Activated CD4-positive, alpha-beta T cell treated with anti-CD3 and anti-CD28 coated beads, Interleukin-2, amount 10 ng/mL, durations not matched to agents 24 days and 14 days (primary cell): Measurements from ENCODE around the gene PLD3. TPM values are rescaled to one million over a fixed set of nuclear protein-coding genes. Genes with fewer than 3 reads are reported as not detected.
"Not testable (repeated sequence)": the region's sequence is repeated elsewhere in the genome, so short reads cannot be mapped to it uniquely, and the experiment has no call there.

Source experiments
- DNase-seq: peaks from one replicate; pipeline ENCODE4 v3.0.0; 2022
- H3K27ac Mint-ChIP-seq: one replicate; pipeline ENCODE4 v1.8.0; 2022; ENCODE audit warnings: mild to moderate bottlenecking, mixed read lengths
- H3K27me3 Mint-ChIP-seq: one replicate; pipeline ENCODE4 v1.8.0; 2022; ENCODE audit warnings: mixed read lengths
- H3K36me3 Mint-ChIP-seq: one replicate; pipeline ENCODE4 v1.8.0; 2022; ENCODE audit warnings: low read depth, mild to moderate bottlenecking, mixed read lengths
- H3K4me1 Mint-ChIP-seq: one replicate; pipeline ENCODE4 v1.8.0; 2021; ENCODE audit warnings: mixed read lengths
- H3K4me3 Mint-ChIP-seq: one replicate; pipeline ENCODE4 v1.8.0; 2022; ENCODE audit warnings: mild to moderate bottlenecking, moderate library complexity, mixed read lengths
- H3K9me3 Mint-ChIP-seq: one replicate; pipeline ENCODE4 v1.8.0; 2021; ENCODE audit warnings: mixed read lengths
- intact Hi-C: fragments of 100-400 bp; cut with micrococcal nuclease; formaldehyde crosslinking; loops from one replicate; pipeline ENCODE4 v1.15.1; 2023
- total RNA-seq: library from RNA; stranded (reverse); gene quantifications from 2 replicates; pipeline ENCODE4 v1.2.3, GENCODE V29; 2022

Gene PLD3
- total RNA-seq, 1 donor from 2014 or later, result 52.2 TPM

DNA sequence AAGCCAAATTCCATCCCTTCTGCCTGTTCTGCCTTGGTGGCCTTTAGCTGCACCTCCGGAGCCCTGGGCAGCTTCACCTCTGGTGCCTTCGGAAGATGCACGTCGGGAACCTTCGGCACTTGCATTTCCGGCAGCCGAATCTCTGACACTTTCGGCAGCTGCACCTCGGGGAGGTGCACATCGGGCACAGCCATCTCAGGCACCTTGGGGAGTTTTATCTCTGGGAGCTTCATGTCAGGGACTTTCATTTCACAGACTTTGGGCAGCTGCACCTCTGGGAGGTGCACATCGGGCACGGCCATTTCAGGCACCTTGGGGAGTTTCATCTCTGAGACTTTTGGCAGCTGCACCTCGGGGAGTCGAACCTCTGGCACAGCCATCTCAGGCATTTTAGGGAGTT is 47.5 kb downstream of the PLD3 start:
- intact Hi-C loops, result no loop called here
- no peak for DNase-seq
- Mint-ChIP-seq H3K4me1 (peaks cover 6% of the 10 kb centered on the region), H3K4me3 (no peak overlapping the region), H3K9me3 (no peaks in the 10 kb centered on the region), H3K36me3 (no peaks in the 10 kb centered on the region), H3K27ac (no peak overlapping the region), H3K27me3 (peaks cover 3% of the 10 kb centered on the region)

DNA sequence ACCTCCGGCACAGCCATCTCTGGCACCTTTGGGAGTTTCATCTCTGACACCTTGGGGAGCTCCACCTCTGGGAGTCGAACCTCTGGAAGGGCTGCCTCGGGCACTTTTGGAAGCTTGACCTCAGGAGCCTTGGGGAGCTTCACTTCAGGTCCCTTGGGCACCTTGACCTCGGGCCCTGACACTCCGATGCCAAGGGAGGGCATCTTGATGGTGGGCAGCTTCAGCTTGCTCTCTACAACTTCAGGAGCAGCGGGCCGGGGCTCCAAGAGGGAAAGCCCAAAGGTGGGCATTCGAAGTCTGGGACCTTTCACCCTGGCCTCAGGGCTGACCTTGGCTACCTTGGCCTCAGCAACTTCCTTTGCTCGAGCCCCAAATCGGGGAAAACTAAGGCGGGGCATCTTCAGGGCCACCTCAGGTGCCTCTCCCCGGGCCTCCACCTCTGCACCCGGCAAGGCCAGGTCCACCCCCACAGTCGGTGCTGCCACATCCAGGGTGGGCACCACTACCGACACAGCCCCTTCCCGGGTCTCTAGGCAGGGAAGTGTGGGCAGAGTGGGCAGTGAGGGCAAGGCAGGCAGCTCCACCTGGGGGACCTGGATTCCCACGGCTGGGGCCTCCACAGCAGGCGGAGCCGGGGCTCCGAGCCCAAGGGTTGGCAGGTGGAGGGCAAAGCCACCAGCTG is 48.5 kb downstream of the PLD3 start:
- H3K36me3 Mint-ChIP-seq, result no peaks in the 10 kb centered on the region

DNA sequence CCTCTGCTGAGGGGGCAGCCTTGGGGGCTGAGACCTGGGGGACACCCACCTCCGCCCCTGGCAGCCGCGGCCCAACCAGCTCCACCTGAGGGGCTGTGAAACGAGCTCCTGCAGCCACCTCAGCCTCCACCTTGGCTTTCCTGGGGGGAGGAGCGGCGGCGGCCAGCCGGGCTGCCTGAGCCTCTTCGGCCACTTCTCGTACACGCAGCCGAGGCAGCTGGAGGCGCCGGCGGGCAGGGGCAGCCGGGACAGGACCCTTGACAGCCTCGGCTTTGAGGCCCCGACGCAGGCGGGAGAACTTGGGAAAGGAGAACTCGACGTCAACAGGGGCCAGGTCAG is 49.0 kb downstream of the PLD3 start:
- Mint-ChIP-seq H3K9me3 (no peaks in the 10 kb centered on the region), H3K4me1 (peaks cover 6% of the 10 kb centered on the region), H3K4me3 (no peak overlapping the region), H3K27me3 (peaks cover 3% of the 10 kb centered on the region), H3K27ac (no peak overlapping the region), H3K36me3 (no peaks in the 10 kb centered on the region)
- intact Hi-C loops, result no loop called here
- DNase-seq, result no peak

More for the DNA sequence above, 48.5 kb downstream of the PLD3 start:
- H3K27me3 Mint-ChIP-seq, result peaks cover 3% of the 10 kb centered on the region
- H3K9me3 Mint-ChIP-seq, result no peaks in the 10 kb centered on the region
- no peak for DNase-seq
- intact Hi-C loops, result no loop called here
- H3K4me1 Mint-ChIP-seq, result peaks cover 6% of the 10 kb centered on the region
- H3K27ac Mint-ChIP-seq, result no peak overlapping the region
- H3K4me3 Mint-ChIP-seq, result no peak overlapping the region

DNA sequence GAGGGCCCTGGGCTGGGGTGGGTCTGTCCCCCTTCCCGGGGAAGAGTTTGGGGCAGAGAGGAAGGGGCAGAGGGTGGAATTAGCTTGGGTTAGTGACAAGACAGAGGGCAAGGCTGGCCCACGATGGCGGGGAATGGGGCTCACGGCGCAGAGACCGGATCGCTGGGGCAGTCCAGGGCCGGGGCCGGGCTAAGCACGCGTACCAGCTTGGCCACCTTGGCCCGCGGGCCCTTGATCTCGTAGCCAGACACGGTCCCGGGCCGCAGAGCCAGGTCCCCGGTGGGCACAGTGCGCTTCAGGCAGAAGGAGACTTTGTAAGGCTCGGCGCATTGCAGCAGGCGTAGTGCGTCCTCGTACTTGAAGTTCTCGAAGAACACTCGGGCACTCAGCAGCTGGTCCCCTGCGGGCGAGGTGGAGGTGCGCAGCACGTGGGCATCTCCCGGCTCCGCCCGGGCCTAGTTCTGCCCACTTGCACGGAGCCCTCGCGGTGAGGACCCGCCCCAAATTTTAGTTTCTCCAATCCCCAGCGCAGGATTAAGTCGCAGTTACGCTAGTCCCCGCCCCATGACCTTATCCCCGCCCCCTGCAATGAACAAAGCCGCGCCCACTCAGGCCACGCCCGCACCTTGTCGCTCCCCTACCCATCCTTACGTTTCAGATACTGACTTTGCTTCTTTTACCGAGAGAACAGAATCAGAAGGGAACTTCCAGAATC is 50.1 kb downstream of the PLD3 start:
- intact Hi-C loops, result no loop called here
- Mint-ChIP-seq H3K36me3 (no peaks in the 10 kb centered on the region), H3K9me3 (no peaks in the 10 kb centered on the region), H3K4me1 (peaks cover 11% of the 10 kb centered on the region), H3K27ac (no peak overlapping the region), H3K4me3 (peak overlapping the region; percentile 26), H3K27me3 (peaks cover 3% of the 10 kb centered on the region)
- DNase-seq, result peak; percentile 86

DNA sequence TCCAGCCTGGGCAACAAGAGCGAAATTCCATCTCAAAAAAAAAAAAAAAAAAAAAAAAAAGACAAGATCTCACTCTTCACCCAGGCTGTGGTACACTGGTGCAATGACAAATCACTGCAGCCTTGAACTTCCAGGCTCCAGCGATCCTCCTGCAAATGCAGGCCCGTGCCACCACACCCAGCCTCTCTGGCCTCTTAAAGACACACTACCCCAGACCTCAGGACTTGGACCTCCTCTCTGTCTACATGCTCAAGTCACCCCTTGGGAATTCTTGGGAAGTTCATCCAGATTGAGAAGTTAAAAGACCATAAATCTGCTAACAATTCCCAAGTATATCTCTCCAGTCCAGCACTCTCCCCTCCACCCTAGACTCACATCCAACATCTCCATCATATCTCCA is 52.1 kb downstream of the PLD3 start:
- DNase-seq, result no peak
- H3K27me3 Mint-ChIP-seq, result peaks cover 3% of the 10 kb centered on the region
- H3K9me3 Mint-ChIP-seq, result no peaks in the 10 kb centered on the region
- no peaks in the 10 kb centered on the region for H3K36me3 Mint-ChIP-seq
- H3K27ac Mint-ChIP-seq, result no peak overlapping the region
- no peak overlapping the region for H3K4me3 Mint-ChIP-seq
- intact Hi-C loops, result no loop called here
- H3K4me1 Mint-ChIP-seq, result peaks cover 16% of the 10 kb centered on the region

DNA sequence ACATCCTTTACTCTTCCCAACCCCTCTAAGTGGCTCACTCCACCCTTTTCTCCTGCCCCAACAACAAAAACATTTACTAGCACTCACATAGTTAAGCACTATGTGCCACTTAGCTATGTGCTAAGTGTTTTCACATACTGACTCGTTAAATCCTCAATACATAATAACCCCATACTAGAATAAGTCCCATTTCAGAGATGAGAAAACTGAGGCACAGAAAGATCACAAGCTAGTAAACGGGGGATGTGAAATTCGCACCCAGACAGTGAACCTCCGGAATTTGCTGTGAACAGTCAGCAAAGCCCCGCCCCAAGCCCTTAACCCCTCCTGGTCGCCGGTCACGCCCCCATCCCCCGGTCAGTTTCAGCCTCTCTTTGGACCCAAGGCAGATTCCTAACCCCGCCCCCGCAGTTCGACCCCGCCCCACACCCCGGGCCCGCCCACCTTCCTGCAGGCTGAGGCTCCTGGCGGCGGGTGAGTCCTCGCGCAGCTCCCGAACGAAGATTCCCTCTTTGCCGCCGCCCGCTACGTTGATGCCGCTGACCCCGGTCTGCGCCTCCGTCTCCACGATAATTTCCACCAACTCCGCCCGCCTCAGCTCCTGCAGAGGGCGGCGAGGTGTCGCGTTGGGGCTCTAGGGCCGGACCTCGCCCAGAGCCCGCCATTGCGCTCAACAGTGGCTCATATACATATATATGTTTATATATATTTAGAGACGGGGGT is 54.9 kb downstream of the PLD3 start:
- no peaks in the 10 kb centered on the region for H3K9me3 Mint-ChIP-seq
- H3K27ac Mint-ChIP-seq, result peak overlapping the region; percentile 80
- peaks cover 3% of the 10 kb centered on the region for H3K27me3 Mint-ChIP-seq
- DNase-seq, result peak; percentile 95
- peaks cover 23% of the 10 kb centered on the region for H3K4me1 Mint-ChIP-seq
- H3K4me3 Mint-ChIP-seq, result peak overlapping the region; percentile 88
- intact Hi-C loops, result no loop called here
- no peaks in the 10 kb centered on the region for H3K36me3 Mint-ChIP-seq

DNA sequence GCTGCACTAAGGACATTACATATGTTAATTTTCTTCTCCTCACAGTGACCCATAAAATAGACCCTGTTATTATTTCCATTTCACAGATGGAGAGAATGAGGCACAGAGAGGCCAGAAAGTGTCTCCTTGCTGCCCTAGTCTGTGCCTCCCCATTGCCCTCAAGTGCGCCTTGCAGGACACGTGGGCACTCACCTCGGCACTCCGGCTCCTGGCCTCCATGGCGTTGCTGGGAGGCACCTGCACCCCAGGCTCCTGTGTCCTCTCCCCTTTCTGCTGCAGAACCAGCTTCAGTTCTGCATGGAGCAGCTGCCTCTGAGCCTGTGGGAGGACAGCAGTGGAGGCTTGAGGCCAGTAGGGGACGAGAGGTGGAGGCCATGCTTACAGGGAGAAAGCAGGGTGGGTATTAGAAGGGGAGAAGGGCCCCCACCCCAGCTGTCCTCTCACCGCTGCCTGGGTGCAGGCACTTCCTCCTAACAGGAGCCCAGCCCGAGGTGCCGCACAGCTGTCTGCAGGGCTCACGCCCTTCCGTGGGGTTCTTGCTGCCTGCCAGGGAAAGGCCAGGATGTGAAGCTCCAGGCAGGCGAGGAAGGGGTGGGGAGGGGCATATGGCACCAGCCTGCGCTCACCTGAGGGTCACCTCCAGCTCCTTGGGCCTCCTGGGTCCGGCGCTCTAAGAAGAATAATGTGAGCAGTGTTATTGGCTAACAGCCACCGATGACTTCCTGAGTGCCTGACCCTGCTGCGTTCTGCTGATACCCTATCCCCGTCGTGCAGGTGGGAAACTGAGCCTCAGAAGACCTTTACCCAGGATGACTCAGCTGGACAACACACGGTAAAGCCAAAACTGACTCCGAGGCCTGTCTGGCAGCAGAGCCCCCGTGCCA is 59.5 kb downstream of the PLD3 start:
- Mint-ChIP-seq H3K36me3 (no peaks in the 10 kb centered on the region), H3K27ac (no peak overlapping the region), H3K27me3 (no peaks in the 10 kb centered on the region), H3K4me3 (no peak overlapping the region), H3K4me1 (peaks cover 16% of the 10 kb centered on the region), H3K9me3 (no peaks in the 10 kb centered on the region)
- no peak for DNase-seq
- intact Hi-C loops, result no loop called here

DNA sequence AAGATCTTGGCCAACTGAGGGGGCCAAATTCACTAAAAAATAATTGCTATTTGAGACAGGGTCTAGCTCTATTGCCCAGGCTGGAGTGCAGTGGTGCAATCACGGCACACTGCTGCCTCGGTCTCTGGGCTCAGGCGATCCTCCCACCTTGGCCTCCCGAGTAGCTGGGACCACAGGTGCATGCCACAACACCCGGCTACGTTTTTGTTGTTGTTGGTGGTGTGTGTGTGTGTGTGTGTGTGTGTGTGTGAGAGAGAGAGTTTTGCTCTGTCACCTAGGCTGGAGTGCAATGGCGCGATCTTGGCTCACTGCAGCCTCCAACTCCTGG is 60.1 kb downstream of the PLD3 start:
- peaks cover 14% of the 10 kb centered on the region for H3K4me1 Mint-ChIP-seq
- H3K36me3 Mint-ChIP-seq, H3K4me3 Mint-ChIP-seq, intact Hi-C loops, H3K27me3 Mint-ChIP-seq, DNase-seq, H3K27ac Mint-ChIP-seq, H3K9me3 Mint-ChIP-seq: not testable (repeated sequence)

DNA sequence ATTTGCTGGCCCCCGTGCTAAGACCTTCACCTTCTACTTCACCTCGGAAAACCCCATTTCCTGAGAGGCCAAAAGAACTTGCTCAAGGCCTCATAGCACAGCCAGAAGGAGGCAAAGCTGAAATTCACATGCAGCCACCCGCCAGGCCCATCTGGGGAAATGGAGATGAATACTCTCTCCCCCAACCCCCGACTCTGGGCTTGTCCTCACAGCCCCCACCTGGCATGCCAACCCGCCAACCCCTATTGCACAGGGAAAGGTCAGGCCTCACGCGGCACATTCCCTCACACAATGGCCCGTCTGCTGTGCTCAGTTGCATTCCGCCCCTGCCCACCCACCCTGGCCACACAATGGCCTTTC is 61.5 kb downstream of the PLD3 start:
- intact Hi-C loops, result no loop called here
- H3K27ac Mint-ChIP-seq, result no peak overlapping the region
- H3K9me3 Mint-ChIP-seq, result no peaks in the 10 kb centered on the region
- H3K4me3 Mint-ChIP-seq, result no peak overlapping the region
- no peak for DNase-seq
- peaks cover 10% of the 10 kb centered on the region for H3K4me1 Mint-ChIP-seq
- H3K27me3 Mint-ChIP-seq, result no peaks in the 10 kb centered on the region
- no peaks in the 10 kb centered on the region for H3K36me3 Mint-ChIP-seq

DNA sequence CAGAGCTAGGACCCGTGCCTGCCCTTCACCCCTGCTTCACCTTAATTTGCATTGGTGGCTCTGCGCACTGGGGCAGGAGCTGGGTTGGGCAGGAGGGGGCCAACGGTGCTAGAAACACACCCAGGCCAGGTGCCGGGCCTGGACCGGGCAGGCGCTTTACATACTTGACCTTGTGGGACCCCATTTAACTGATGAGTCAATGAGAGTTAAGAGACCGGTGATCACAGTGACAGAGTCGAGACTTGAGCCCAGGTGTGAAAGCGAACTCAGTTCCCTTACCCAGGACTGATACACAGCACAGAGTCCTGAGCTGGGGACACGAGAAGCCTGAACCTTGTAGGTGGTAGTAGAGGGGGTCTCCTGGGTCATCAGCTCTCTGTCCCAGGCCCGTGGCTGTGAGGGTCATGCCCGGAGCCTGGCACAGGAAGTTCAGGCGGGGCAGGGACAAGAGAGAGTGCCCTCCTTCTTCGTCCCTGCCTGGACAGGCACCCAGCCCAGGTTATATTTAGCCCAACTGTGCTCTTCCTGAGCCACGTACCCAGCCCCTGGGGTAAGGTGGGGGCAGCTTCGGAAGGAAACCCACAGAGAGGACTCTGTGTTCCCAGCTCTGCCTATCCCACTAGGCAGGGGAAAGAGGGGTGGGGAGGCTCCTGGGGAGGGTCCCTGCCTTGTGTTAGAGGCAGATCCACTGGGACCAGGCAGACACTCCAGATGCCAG is 62.8 kb downstream of the PLD3 start:
- no peak overlapping the region for H3K4me3 Mint-ChIP-seq

DNA sequence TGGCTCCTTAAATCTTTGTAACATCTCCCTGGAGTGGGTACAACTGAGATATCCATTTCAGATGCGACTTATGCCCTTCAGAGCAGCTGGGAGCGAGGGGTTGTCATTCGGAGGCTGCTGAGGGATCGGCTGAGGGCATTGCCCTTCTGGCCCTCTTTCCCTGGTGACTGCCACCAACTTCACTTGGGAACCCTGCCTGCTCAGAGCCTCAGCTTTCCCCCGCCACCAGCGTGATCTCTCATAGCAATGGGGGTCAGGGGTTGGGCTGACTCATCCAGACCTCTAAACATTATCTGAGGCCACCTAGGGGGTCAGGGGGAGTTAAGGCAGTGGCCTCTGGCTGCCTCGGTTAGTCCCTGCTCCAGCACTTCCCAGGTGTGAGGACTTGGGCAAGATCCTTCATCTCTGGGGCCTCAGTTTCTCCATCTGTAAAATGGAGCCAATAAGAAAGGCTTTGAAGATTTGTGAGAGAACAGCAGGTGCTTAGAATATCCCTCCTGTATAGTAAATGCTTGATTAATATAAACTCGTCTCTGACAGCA is 63.5 kb downstream of the PLD3 start:
- intact Hi-C loops, result no loop called here
- DNase-seq, result no peak
- Mint-ChIP-seq H3K9me3 (no peaks in the 10 kb centered on the region), H3K36me3 (no peaks in the 10 kb centered on the region), H3K27me3 (no peaks in the 10 kb centered on the region), H3K27ac (no peak overlapping the region), H3K4me3 (no peak overlapping the region), H3K4me1 (peaks cover 17% of the 10 kb centered on the region)

More for the DNA sequence above, 62.8 kb downstream of the PLD3 start:
- H3K36me3 Mint-ChIP-seq, result no peaks in the 10 kb centered on the region
- no peak for DNase-seq
- no peak overlapping the region for H3K27ac Mint-ChIP-seq
- intact Hi-C loops, result no loop called here
- no peaks in the 10 kb centered on the region for H3K27me3 Mint-ChIP-seq
- H3K4me1 Mint-ChIP-seq, result peaks cover 13% of the 10 kb centered on the region
- no peaks in the 10 kb centered on the region for H3K9me3 Mint-ChIP-seq

DNA sequence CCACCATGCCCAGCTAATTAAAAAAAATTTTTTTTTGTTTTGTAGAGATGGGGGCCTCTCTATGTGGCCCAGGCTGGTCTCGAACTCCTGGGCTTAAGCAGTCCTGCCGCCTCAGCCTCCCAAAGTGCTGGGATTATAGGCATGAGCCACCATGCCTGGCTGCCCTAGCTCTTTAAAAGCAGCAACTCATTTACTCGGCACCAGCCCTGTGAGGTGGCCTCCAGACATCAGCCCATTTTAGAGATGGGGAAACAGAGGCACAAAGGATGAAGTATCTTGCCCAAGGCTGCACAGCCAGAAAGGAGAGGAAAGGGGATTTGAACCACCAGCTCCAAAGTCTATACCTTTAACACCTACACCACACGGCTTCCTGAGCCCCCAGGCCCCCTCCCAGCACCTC is 64.4 kb downstream of the PLD3 start:
- Mint-ChIP-seq H3K4me1 (peaks cover 19% of the 10 kb centered on the region), H3K36me3 (no peaks in the 10 kb centered on the region), H3K27me3 (no peaks in the 10 kb centered on the region), H3K27ac (no peak overlapping the region), H3K4me3 (no peak overlapping the region), H3K9me3 (no peaks in the 10 kb centered on the region)
- intact Hi-C loops, result no loop called here
- DNase-seq, result no peak

DNA sequence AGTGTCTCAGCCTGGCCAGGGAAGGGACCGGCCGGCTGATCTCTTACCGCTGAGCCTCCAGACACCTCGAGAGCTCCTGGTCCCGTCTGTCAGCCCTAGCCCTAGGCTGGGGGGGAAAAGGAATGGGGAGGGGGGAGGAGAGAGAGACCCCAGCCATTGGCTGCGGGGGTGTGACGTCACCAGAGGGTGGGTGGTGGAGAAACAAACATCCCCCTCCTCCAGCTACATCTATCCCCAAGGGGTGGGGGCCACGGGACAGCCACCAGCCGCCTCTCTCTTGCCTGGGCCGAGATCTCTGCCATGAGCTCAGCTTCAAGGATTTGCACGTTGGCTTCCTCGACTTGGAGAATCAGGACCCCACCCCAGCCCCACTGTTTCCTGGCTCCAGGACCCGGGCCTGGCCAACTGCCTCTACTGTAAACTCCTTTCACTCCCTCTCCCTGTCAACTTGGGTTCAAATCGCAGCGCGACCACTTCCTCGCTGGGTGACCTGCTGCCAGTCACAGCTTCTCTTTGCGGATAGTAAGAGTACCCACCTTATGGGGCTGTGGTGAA is 64.9 kb downstream of the PLD3 start, which contains the start of gene PRX:
Gene PRX, minus strand, starts transcription at position 88 of the 555 bp plus-strand sequence. CDS start 5,446 bp downstream, outside the sequence.
- H3K4me3 Mint-ChIP-seq, result no peak within 1 kb of the TSS
- H3K27me3 Mint-ChIP-seq, result no peaks in the 10 kb centered on the region
- H3K9me3 Mint-ChIP-seq, result no peaks in the 10 kb centered on the region
- H3K4me1 Mint-ChIP-seq, result peaks cover 21% of the 10 kb centered on the region
- no peaks in the 10 kb centered on the region for H3K36me3 Mint-ChIP-seq
- no peak within 1 kb of the TSS for H3K27ac Mint-ChIP-seq
- no peak for DNase-seq
- intact Hi-C loops, result no loop called here
